ENCODE measurements around the gene PNP.
"Not testable (repeated sequence)": the region's sequence is repeated elsewhere in the genome, so short reads cannot be mapped to it uniquely, and the experiment has no call there.

The PNP gene

DNA sequence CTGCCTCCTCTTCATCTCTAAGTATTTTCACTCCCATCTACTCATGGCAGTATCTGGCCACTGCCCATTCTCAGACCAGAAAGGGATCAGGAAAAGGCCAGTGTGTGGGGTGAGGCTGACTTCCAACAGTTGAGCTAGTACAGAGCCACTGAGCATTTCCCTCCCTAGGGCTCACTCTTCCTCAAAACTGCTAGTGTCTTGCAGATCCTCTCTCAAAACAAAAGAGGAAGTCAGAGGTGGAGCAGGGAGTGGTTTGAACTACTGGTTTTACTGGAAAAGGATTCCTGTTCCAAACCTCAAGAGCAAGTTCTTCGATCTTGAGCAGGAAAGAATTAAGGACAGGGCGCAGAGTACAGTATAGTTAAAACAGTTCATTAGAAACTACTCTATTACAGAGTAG is 24.4 kb downstream of the PNP start:
- DNase-seq: no peak

DNA sequence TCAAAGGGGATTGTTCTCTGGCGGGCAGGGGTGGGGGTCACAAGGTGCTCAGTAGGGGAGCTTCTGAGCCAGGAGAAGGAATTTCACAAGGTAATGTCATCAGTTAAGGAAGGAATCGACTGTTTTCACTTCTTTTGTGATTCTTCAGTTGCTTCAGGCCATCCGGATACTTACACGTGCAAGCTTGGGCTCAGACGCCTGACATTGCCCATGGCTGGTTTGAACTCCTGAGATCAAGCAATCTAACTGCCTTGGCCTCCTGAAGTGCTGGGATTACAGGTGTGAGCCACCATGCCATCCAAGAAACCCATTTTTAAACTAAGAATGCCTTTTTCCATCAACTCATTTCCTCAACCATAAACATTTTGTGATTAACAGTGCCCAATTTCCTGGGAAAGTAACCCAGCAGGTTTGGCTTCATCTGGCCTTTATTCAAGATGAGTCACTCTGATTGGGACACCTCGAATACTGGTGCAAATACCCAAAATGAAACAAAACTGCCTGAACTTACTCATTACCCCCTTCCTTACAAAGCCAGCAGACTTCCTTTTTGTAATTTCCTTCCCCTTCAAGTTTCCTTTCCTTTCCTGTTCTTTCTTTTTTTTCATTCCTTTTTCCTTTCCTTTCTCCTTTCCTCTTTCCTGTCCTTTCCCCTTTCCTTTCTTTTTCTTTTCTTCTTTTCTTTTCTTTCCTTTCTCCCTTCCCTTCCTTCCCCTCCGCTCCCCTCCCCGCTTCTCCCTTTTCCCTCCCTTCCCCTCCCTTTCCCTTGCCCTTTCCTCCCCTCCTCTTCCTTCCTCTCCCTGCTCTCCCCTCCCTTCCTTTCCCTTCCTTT is 25.9 kb downstream of the PNP start:
- DNase-seq: no peak

DNA sequence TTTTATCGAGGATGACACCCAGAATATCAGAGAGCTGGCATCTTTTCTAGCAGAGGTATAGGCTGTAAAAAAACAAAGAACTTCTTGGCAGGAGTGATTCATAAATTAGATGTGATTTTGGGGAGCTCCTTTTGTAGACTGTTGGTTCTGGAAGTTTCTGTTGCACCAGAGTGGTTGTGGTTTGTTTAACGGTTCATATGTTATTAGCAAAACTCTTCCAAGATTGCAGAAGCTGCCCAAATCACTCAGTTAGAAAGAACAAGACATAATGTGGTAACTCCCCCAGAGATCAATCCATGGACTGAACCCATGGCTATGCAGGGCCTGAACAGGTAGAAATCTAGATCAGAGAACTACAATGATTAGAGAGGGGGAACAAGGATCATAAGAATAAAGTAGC is 29.4 kb downstream of the PNP start:
- DNase-seq: no peak

DNA sequence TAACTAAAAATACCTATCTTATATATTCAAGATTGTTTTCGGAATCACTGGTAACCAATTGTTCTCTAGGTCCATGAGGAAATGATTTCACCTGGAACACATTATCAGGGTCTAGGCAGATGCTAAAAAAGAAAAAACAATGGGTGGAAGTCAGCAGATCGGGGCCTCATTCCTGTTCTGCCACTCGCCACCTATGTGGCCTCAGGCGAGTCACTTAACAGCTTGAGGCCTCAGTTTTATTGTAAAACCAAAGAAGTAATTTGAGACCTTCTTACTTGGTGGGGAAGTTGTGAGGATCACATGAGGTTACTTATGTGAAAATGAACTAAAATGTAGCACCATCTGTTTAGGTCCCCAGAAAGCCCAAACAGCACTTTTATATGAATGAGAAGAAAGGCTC is 29.9 kb downstream of the PNP start:
- DNase-seq: no peak

DNA sequence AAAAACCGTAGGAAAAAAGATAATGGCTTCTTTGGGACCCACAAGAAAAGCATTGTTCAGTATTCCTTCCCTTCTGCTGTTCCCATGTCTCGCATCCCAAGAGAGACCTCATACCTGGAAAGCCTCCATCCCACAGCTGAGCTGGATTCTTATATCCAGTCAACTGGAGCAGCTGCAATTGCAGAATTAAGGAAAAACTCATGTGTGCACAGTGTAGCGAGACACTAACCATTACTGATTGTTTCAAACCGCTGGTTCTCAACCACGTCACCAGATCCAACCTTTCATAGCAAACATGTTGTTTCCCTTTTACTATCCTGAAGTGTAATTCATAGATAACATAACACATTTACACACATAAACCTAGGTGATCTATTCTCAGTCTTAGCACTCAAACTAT is 30.7 kb downstream of the PNP start:
- DNase-seq: no peak

DNA sequence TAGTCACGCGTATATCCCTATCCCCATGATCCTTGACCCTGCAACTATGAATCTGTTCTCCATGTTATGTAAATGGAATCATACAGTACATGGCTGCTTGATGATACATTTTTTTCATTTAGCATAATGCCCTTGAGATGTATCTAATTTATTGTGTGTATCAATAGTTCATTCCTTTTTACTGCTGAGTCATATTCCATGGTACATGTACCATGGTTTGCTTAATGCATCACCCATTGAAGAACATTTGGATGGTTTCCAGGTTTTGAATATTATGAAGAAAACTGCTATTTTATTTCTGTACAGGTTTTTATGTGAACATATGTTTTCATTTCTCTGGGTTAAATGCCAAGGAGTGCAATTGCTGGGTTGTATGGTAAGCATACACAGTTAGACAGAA is 32.1 kb downstream of the PNP start:
- DNase-seq: no peak

DNA sequence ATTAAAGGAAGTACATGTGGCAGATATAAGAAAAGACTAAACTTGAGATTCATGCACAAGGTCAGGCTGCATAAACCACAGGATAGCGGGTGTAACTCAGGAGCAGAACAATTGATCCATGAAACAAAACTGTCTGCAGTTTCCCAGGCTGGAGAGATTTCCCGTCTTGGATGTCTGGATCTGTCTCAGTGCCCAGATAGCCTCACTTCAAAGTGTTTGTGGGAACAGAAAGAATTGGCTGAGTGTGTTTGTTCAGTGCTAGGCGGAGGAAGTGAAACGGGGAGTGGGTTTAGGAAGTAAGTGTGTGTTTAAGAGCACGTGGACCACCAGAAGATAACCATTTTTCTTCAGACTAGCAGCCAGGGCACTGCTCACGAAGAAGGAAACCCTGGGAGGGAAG is 34.7 kb downstream of the PNP start:
- DNase-seq: no peak

DNA sequence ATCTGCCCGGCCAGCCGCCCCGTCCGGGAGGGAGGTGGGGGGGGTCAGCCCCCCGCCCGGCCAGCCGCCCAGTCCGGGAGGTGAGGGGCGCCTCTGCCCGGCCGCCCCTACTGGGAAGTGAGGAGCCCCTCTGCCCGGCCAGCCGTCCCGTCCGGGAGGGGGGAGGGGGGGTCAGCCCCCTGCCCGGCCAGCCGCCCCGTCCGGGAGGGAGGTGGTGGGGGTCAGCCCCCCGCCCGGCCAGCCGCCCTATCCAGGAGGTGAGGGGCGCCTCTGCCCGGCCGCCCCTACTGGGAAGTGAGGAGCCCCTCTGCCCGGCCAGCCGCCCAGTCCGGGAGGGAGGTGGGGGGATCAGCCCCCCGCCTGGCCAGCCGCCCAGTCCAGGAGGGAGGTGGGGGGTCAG is 37.1 kb downstream of the PNP start:
- DNase-seq: not testable (repeated sequence)

DNA sequence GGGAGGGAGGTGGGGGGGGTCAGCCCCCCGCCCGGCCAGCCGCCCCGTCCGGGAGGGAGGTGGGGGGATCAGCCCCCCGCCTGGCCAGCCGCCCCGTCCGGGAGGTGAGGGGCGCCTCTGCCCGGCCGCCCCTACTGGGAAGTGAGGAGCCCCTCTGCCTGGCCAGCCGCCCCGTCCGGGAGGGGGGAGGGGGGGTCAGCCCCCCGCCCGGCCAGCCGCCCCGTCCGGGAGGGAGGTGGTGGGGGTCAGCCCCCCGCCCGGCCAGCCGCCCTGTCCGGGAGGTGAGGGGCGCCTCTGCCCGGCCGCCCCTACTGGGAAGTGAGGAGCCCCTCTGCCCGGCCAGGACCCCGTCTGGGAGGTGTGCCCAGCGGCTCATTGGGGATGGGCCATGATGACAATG is 37.5 kb downstream of the PNP start:
- not testable (repeated sequence) for DNase-seq

DNA sequence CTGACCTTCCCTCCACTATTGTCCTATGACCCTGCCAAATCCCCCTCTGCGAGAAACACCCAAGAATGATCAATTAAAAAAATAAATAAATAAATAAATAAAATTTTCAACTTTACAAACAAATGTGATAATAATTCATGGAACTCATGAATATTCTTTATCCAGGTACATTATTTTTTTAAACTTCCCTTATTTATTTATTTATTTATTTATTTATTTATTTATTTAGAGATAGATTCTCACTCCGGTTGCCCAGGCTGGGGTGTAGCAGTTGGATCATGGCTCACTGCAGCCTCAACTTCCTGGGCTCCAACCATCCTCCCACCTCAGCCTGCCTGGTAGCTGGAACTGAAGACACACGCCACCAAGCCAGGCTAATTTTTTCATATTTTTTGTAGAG is 38.3 kb downstream of the PNP start:
- not testable (repeated sequence) for DNase-seq

DNA sequence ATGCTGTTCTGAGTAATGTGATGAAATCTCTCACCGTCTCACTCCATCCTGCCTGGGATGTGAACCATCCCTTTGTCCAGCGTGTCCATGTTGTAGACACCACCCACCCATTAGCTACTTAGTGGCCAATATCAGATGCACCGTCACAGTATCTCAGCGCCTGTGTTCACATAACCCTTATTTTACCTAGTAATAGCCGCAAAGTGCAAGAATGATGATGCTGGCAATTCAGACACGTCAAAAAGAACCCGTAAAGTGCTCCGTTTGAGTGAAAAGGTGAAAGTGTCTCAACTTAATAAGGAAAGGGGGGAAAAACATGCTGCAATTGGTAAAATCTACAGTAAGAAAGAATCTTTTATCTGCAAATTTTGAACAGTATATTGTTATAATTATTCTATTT is 39.2 kb downstream of the PNP start:
- DNase-seq: no peak

DNA sequence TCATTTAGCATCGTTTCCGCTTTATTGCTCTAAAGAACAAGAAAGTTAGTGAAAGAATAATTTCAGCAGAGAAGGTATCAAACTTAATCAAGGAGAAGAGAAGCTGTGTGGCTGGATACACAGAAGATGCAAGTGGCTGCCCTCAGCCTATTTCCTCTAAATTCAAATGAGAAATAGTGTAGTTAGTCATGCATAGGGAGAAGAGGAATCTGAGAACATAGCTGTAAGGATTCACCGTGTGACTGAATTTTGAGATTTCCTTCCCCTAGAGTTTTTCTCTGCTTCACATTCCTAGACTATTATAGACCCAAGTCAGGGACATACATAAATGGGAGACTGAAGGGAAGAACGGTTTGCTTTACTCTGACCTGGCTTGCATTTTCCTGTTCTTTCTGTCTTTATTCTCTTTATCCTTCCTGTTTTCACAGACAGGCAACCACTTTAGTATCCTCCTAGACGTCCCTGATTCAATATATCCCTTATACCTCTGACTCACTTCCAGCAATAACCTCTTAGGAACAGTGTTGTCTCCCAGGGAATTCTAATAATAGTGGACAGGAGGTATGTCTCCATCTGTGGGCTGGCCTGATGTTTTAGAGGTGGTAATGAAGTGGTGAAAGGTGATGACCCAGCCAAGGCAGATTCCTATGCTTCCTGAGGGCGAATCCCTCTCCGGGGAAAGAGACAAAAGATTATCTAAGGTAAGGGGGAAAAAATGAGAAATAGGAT is 43.1 kb downstream of the PNP start:
- DNase-seq: no peak

DNA sequence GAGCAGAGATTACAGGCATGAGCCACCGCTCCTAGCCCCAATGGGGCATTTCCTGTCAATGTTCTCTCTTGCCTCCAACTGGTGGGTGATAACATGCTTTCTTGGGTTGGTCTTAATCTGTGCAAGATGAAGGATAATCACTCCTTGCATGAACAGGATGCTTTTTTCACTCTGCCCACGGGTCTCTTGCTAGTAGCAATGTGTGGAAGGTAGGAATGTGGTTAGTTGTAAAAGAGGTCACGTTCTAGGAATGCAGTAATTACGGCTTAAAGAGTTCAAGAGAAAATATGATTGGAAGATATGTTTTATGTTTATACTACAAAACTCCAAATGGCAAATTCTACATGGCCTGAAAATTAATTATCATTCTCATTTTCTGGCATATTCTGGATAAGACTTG is 46.6 kb downstream of the PNP start:
- DNase-seq: no peak

DNA sequence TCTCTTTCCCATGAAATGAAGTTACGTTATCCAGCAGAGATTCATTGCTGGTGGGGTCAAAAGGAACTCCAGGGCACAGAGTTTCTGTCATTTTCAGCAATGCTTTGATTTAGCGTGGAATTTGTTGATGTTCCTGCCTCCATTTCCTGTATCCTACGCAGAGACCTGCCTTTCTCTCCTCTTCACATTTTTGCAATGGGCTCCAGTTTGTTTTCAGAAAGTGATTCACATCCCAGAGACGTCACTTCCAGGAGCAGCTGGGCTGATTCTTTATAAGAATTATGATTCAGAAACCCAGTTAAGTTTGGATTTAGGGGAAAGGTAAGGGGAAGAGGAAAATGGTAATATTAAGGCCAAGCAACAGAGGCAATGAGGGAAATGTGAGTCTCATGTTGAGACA is 47.7 kb downstream of the PNP start:
- no peak for DNase-seq

DNA sequence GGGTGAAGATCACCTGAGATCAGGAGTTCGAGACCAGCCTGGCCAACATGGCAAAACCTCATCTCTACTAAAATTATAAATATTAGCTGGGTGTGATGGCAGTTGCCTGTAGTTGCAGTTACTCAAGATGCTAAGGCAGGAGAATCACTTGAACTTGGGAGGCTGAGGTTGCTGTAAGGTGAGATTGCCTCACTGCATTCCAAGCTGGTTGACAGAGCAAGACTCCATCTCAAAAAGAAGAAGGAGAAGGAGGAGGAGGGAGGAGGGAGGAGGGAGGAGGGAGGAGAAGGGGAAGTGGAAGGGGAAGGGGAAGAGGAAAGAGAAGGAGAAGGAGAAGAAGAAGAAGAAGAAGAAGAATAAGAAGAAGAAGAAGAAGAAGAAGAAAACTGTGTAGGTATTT is 53.1 kb downstream of the PNP start:
- DNase-seq: no peak

DNA sequence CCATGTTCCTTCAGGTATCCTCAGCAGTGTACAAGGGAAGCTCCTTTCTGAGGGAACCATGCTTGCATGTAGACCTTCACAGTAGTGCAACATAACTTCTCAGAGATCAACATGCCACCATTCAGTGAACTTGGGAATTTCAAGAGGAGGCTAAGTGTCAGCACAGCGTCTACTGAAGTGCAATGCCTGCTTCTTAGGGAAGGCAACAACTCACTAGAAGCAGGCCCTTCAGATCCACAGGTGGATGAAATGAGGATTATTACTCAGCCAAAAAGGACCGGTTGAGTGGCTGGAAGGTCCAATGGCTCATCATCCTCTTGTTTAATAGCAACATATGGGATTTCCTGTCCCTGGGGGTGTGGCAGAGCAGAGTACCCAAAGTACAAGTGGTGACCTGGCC is 54.8 kb downstream of the PNP start:
- DNase-seq: no peak

Data from activated T-cell treated with anti-CD3 and anti-CD28 coated beads, Interleukin-2, amount 50 U/mL, for 48 hours (primary cell).